Fibroblast of skin of left biceps (primary cell): Measurements from ENCODE around the gene PFKP.
A peak's percentile ranks its signal among the peaks of the same experiment; 100 is the strongest.

ENCODE experiments used
- DNase-seq, 2 experiments: peaks; one replicate each; pipeline ENCODE4 v3.0.0-alpha.2; 2013; ENCODE audit warnings: low read depth in 2 of 2

Gene PFKP

DNA sequence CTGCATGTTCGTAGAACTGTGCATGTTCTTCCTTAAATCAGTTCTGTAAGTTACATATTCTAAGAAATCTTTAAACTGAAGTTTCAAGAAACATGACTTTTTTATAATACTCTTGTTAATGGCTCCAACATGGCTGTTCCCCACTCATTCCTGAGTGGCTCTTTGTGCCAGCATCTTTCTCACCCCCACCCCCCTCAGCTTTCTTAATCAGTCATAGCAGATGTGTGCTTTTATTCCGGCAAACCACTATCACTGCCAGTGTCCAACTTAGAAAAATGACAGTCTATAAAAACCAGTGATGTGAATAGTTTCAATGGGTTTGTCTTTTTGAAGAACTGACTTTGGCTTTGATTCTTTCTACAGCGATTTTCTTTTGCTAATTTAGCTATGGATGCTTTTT, 67.7 kb downstream of the PFKP start:
- DNase-seq = no peak

DNA sequence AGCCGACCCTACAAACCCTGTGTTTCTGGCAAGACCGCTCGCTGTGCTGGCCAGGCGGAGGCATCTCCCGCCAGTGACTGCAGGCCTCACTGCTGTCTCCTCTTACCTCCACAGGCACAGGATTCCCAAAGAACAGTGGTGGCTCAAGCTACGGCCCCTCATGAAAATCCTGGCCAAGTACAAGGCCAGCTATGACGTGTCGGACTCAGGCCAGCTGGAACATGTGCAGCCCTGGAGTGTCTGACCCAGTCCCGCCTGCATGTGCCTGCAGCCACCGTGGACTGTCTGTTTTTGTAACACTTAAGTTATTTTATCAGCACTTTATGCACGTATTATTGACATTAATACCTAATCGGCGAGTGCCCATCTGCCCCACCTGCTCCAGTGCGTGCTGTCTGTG, 69.0 kb downstream of the PFKP start:
- no peak for DNase-seq

DNA sequence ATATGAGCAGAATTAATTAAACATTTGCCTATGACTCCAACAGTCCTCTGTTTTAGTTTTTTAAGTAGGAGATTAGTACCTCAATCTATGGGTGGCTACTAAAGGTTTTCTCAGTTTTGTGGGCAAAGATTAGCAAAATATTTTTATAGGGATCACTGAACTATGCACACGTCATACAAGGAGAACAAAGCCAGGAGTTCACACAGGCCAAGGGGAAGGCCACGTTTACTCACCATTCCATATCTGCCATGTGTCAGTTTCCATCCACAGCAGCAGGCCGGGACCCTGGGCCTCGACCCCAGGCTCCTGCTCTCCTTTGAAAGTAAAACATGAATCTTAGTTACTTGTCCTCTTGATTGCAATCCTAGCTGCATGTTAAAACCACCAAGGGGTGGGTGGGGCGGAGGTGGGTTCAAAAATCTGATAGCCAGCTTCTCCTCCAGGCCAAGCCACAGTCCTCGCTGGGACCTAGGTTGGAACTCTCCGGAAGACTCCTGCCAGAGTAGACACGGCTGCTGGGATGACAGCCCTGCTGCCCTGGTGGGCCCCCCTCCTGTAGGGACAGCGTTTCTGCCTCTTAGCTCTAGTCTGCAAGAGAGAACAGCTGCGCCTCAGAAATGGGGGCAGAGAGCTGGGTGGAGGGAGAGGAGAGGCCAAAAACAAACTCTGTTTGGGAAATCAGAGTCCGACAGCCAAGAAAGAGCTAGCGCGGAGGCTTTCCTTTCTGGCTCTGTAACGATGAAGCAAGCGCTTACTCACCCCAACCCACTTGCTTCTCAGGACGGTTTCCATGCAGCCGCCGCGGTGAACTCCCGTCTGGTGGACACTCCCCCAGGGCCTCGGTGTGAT, 69.6 kb downstream of the PFKP start:
- peak; percentile 19 to 28 for DNase-seq

DNA sequence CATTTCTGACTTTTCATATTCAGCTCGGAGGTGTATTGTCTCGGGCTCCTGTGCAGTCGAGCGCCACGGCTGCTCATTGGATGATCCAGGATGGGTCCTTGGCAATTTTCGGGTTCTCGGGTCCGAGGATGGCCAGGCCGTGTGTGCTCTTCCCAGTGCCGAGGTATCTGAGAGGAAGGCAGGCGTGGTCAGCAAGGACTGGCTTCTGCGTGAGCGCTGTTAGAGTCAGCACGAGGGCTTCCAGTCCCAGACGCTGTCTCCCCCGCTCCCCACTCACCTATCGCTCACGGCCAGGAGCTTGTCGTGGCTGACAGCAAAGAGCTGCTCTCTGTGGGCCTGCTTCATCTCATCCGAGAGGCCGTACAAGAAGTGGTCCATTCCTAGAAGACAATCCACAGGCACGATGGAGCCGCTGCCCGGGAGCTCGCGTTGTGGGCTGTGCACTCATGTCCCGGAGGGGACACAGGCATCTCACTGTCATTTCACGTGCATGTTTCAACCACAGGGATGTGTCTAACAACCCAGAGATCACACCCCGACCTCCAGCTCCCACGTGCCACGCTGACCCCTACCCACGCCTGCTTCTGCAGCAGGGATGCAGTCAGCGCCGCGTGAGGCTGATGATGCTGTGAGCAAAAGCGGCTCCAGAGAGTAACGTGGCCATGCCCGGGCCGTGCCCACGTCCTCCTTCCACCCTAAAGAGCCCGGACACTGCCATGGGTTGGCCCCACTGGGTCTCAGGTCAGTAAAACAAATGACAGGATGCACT, 70.8 kb downstream of the PFKP start:
- DNase-seq = no peak

DNA sequence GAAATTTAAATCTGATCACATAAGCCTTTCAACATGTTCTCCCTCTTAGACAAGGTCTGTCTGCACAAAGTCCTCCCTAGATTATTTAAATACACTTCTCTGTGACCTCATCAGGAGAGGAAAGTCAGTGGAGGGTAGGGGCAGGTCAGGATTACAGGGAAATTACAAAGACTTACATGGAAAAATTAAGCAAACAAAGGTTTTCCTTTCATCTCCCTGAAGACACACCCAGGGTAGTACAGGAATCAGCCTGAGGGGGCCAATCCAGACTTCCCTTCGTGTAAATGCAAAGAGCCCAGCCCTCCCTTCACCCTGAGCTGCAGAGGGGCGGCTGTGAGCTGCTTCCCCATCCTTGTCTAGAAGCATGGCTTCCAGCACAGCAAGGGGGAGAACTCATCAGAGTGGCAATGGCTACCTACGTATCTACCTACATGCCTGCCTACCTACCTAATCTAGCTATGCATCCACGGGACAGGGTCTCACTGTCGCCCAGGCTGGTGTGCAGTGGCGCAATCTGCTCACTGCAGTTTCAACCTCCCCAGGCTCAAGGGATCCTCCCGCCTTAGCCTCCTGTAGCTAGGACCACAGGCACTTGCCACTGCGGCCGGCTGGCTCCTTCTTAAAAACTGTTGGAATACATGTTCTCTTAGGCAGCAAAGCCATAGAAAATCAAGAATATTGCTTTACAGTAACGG, 72.0 kb downstream of the PFKP start:
- DNase-seq = no peak

DNA sequence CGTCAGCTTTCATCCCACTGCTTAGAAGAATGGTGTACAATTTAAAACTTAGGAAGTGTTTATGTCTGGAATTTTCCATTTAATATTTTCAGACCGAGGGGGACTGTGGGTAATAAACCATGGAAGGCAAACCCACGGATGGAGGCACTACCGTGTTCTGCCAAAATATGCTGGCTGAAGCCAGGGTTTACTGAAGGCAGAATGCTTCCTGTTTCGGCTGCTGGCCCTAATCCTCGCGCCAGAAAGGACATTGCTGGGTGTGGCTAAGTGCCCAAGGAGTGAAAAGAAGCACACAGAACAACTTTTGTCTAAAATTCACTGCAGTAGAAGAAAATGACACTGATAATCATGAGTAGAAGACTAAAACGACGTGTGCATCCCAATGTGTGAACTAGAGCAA, 72.9 kb downstream of the PFKP start:
- no peak for DNase-seq

DNA sequence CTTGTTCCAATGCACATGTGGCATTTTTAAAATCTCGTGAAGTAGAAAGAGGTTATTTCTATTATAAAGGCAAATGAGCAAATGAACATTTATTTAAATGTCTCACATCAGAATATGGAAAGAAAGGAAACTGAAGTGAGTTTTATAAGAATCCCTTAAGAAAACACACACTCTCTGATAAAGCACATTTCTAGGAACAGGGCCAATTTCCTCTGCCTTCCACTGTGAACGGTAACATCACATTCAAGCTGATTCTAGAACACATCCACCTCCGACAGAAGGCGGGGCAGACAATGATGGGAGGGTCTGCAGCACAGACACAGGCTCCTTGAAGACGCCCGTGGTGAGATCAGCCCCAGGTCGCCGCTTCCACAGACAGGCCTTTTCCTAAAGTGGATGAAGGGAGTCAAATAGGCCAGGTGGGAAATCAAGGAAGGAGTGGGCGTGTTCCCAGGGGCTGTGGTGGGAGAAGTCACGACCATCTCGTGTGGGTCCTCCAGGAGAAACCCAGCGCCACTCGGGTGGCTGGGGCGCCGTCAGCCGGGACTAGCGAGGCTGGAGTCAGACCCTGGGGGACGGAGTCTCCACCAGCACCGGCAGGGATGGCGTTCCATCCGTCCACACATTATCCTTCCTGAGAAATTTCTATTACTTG, 74.1 kb downstream of the PFKP start:
- no peak for DNase-seq

DNA sequence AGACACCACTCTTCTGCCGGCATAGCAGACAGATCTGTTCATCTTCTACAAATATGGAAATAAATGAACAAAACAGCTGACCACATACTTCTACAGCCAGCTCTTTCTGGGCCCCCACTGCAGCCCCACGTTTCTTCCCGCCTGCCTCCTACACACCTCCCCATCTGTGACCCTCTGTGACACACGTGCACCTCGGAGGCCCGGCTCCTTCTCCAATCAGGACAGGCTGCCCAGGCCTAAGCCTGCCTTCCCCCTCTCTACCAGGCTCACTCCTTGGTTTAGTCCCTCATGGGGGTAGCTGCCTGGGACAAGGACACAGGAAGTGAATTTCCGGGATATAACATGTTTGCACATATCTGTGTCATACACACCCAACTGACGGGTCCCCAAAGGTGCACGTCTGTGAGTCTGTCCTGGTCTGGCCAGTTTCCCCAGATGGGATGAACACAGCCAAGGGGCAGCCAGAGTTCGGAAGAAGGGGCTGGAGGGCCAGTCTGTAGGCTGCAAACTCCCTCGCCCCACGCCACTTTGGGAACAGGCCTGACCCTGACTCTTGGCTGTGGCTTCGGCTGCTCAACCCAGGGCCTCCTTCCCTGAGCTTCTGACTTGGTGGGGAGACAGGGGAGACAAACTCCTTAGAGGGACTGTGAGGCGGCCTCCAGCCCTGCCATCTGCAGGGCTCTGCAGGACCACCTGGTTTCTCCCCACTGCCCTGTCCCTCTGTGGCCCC, 75.0 kb downstream of the PFKP start:
- DNase-seq = no peak

DNA sequence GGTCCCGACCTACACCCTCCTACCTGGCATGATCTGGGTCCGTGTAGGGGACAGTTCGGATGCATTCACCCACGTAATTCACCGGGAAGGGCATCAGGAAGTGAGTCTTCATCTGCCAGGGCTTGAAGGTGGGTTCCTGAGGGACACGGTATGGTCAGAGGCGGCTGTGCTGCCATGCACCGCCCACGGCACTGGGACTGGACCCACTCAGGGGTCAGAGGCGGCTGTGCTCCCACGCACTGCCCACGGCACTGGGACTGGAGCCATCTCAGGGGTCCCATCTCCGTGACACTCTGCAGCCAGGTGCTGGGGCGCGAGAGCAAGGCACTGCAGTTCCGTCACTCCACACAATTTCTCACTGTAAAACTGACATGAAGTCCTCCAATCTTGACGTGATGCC, 76.0 kb downstream of the PFKP start:
- DNase-seq = no peak

DNA sequence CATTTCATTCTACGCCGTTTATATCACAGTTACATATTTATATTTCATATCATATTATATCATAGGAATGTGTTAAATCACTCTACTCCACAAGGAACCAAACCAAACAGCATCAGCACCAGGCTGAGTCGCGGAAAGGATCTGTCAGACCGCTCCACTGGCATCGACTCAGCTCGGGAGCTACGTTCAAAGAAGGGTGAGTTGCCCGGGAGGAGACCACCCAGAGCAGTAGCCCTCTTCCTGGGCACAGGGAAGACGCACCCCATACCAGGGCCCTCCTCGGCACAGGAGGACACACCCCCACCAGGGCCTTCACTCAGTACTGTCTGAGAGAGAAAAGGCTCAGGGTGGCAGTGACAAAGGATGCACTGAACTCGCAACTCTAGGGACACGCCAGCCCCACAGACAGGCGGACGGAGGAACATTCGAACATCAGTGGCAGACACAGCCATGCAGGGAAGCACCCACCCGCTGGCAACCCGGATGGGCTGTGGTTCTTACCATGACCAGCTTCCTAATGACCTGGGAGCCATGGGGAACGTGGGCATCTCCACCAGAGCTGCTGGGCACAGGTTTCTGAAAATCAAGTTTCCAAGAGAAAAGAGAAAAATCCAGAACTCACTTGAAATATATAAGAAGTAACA, 76.6 kb downstream of the PFKP start:
- no peak for DNase-seq

DNA sequence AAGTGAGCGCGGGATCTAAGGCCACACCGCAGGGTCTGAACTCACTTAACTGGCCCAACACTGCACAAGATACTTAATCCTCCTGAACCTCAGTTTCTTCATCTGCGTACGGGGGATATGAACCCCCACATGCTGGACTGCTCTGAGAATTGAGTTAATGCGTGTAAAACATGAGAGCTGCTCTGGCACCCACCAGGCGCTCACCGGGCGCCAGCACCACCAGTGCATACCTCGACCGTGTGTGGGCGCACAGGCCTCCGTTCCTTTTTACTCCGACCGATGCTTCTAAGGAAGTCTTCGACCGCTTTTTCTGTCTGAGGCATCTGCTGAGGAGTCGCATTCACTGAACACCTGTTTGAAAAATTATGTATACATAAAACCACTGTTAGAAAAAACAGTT, 78.0 kb downstream of the PFKP start:
- DNase-seq = no peak

DNA sequence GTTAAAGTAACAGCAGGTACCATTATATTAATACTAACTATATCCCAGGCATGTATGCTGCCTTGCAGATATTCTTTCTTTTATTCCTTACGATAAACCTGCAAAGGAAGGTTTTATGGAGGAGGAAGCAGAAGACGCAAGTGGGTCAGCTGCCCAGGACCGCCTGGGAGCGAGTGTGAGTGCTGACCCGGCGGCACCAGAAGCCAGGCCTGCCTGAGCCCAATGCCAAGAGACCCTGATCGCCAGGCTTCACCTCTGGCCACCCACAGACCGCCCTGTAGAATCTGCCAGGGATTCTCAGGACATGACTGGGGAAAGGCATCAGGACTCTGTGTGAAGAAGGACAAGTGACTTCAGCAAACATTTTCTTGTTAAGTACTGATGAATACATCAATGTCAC, 78.9 kb downstream of the PFKP start:
- DNase-seq = no peak

DNA sequence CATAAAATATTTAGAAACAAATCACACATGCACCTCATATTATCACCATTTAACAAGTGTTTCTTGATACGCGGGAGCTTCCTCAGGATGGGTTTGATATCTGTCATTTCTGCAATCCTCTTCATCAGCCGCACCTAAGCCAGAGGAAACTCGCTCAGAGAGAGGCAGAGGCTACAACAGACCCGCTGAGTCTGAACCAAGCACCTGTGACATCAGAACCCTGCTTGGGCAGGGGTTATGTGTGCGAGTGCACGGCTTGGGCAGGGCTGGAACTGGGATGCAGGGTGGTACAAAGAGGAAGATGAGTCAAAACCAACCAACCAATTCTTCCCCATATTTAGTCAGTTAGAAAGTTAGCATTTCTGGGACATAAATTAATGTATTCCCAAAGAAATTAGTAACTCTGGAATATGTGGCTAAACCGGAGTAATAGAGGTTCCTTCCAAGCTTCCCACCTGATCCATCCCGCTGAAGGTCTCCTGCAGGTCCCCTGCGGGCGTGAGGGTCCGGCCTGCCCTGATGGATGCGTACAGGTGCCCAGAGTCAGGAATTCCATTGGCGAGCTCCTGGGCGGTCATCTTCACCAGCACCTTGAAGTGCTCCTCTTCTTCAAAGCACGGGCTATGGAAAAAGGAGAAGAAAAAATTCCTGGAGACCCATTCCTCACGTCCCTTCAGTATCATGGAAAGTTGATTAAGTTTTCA, 79.9 kb downstream of the PFKP start:
- DNase-seq = no peak

DNA sequence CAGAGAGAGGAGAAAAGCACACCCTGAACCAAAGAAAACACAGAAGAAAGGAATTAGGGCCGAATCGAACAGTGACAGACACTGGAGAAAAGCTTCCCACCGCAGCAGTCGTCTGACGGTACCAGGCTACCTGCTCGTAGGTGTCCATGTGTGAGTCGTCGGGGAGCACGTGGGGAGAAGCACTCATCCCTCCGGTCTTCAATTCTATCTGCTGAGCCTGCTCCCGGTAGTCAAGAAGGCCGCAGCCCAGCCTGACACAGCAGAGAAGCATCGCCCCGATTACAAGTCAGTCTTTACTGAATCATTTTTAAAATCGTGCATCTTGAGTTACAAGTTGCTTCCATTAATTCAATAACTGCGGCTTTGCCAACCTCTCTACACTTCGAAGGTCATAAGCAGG, 80.7 kb downstream of the PFKP start:
- no peak for DNase-seq

DNA sequence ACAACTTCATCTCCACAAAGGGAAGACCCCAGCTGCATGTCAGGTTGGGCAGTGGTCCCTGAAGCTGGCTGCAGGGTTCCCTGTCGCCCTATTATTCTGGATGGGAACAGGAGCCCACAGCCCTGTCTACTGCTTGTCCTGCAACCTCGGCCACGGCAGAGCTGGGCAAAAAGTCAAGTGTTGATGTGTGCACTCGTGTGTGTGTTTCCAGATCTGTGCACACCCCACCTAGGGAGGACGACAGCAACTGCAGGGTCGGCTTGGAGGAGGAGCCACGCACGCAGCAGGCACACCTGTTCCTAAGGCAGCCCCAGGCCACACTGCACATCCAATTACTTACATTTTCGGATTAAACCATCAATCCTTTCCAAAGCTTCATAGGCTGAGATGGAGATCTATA, 81.6 kb downstream of the PFKP start:
- DNase-seq = no peak

DNA sequence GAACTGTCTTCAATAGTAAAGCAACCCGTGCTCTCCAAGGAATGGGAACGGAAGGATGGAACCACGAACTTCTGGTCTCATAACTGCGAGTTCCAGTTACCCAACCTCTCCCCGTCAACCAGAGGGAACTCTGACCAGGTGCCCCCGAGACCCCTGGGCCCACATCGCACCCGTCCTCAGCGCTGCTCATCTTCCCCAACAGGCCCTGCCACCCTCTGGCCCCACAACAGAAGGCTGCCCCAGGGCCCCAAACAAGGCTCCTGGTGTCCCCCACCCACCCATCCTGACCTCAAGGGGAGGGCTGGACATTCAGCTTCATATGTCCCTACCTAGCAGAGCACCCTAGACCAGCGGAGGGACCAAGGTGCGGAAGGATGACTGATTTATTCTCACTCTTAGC, 82.6 kb downstream of the PFKP start:
- no peak for DNase-seq

DNA sequence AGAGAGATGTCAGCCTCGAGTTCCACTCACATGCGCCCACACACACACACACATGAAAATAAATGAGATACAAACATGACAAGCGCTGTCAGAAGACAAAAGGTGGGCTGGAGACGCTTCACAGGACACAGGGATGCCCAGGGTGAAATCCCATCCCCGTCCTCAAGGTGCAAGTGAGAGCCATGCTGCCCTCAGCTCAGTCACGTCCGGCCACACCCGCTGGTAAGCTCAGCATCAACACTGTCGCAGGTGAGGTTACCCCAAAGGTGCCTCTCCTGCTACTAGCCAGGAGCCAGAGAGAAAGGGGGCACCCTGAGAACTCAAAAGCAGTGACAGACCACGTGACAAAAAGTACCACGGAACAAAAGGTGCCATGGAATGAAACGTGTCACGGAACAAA, 83.0 kb downstream of the PFKP start:
- no peak for DNase-seq

DNA sequence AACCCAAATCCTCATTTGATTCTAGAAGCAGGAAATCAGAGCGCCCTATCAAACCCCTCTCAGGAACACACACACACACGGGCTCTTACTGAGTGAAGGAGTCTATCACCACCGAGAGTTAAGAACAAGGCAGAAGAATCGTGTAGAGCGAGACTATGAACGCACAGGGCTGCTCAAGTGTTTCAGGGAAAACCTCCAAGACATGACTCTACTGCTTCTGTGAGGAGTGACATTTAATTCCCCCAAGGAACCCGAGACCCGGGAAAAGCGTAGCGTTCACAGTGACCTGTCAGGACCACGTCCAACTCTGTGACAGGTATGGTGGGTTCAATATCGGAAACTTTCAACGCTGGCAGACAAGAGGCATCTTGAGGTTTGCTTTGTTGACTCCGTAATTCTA, 83.6 kb downstream of the PFKP start:
- DNase-seq = no peak

DNA sequence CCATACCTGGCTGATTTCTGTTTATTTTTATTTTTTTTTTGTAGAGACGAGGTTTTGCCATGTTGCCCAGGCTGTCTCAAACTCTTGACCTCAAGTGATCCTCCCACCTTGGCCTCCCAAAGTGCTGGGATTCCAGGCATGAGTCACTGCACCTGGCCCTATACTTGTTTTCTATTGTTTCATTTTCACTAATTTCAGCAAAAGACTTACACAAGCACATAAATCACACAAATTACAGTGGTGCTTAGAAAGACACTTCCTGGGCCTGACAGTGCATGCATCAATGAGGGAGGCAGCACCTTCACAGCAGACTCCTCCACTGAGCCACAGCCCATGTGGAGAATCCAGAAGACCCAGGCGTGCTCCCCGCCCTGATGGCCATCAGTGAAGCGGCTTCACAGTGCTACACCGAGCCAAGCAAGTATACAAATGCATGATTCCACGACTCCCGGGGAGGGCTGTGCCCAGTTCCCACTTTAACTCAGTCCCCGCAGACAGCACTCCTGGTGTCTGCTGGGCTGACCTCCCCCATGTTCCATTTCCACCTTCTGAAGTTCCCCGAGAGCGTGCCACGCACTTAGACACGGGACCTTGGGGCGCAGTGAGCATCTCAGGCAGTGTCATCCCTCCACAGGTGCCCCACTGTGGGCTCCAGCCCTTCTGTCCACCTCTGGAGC, 84.7 kb downstream of the PFKP start:
- DNase-seq = no peak

DNA sequence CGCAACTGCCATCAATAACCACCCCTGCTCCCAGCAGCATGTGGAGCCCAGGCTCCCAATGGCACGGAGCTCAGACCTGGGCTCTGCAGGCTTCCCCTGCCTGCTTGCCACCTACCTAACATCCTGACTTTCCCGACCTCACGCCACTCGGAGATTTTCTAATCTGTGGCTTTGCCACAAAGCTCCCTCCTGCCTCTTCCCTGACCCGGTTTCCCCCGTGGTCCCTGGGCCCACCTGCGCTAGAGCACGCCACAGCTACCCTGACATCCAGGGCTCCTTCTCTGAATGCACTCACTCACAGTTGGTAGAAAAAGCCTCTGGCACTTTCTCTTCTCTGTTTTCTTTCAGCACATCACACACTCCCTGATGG, 85.2 kb downstream of the PFKP start:
- DNase-seq = no peak
